Smooth muscle cell (in vitro differentiated cells): Measurements from ENCODE around the gene MYBL2. TPM values are rescaled to one million over a fixed set of nuclear protein-coding genes. Genes with fewer than 3 reads are reported as not detected.

Experiments used
- DNase-seq: peaks from one replicate; lab custom pipeline; 2025; ENCODE audit not compliant: unreplicated experiment; lab: John Stamatoyannopoulos, UW
- H2AFZ ChIP-seq: fragments of 200-600 bp; sonication (generic); 2 replicates; pipeline ENCODE4 v1.6.0; 2016; ENCODE audit warnings: antibody characterized with exemption, low read depth, mild to moderate bottlenecking
- H3F3A ChIP-seq: fragments of 200-600 bp; sonication (generic); 2 replicates; pipeline ENCODE4 v1.6.0; 2017; ENCODE audit warnings: antibody characterized with exemption, low read depth
- H3K27ac ChIP-seq: fragments of 200-600 bp; sonication (generic); 2 replicates; pipeline ENCODE4 v1.5.1; 2016; ENCODE audit warnings: low read depth, mild to moderate bottlenecking
- H3K27me3 ChIP-seq: fragments of 200-600 bp; sonication (generic); 2 replicates; pipeline ENCODE4 v1.6.1; 2016; ENCODE audit warnings: low read depth, mild to moderate bottlenecking
- H3K36me3 ChIP-seq: fragments of 200-600 bp; sonication (generic); 2 replicates; pipeline ENCODE4 v1.5.1; 2016; ENCODE audit warnings: low read depth
- H3K4me1 ChIP-seq: fragments of 200-600 bp; sonication (generic); 2 replicates; pipeline ENCODE4 v1.5.1; 2016; ENCODE audit warnings: low read depth
- H3K4me2 ChIP-seq: fragments of 200-600 bp; sonication (generic); 2 replicates; pipeline ENCODE4 v1.6.0; 2016; ENCODE audit warnings: mild to moderate bottlenecking
- H3K4me3 ChIP-seq: fragments of 200-600 bp; sonication (generic); 2 replicates; pipeline ENCODE4 v1.5.1; 2016; ENCODE audit warnings: mild to moderate bottlenecking
- H3K79me2 ChIP-seq: fragments of 200-600 bp; sonication (generic); 2 replicates; pipeline ENCODE4 v1.6.0; 2016; ENCODE audit warnings: low read depth, mild to moderate bottlenecking
- H3K9ac ChIP-seq: fragments of 200-600 bp; sonication (generic); 2 replicates; pipeline ENCODE4 v1.6.0; 2016; ENCODE audit warnings: low read depth
- H3K9me3 ChIP-seq: fragments of 200-600 bp; sonication (generic); replicated peaks from 2 replicates; pipeline ENCODE4 v1.5.1; 2016; ENCODE audit warnings: low read depth
- H4K20me1 ChIP-seq: fragments of 200-600 bp; sonication (generic); 2 replicates; pipeline ENCODE4 v1.6.0; 2016; ENCODE audit warnings: low read depth
- CTCF ChIP-seq: fragments of 200-600 bp; sonication (generic); IDR thresholded peaks from 2 replicates; pipeline ENCODE4 v1.5.1; 2017; ENCODE audit warnings: borderline replicate concordance, mild to moderate bottlenecking, antibody characterized with exemption; ENCODE audit not compliant: insufficient read depth, poor library complexity, severe bottlenecking
- WGBS: methylation state at CpG from one replicate; pipeline ENCODE4 v1.1.7; 2016; ENCODE audit warnings: low lambda C conversion rate; 5-methylcytosine and 5-hydroxymethylcytosine counted together
- polyA plus RNA-seq: library from polyadenylated mRNA; unstranded; fragments of >200 nt; fragmentation: Nextera tagmentation; extraction: Ambion mirVana; gene quantifications from 2 replicates; pipeline ENCODE4 v1.2.1, GENCODE V29; 2016
- total RNA-seq: library from RNA; depleted of rRNA; stranded (reverse); fragments of >200 nt; gene quantifications from 2 replicates; pipeline ENCODE4 v1.2.3, GENCODE V29; 2014

MYBL2 gene
- total and polyA plus RNA-seq, 2 experiments from 2014 or later = 8.6 to 26.2 TPM

DNA sequence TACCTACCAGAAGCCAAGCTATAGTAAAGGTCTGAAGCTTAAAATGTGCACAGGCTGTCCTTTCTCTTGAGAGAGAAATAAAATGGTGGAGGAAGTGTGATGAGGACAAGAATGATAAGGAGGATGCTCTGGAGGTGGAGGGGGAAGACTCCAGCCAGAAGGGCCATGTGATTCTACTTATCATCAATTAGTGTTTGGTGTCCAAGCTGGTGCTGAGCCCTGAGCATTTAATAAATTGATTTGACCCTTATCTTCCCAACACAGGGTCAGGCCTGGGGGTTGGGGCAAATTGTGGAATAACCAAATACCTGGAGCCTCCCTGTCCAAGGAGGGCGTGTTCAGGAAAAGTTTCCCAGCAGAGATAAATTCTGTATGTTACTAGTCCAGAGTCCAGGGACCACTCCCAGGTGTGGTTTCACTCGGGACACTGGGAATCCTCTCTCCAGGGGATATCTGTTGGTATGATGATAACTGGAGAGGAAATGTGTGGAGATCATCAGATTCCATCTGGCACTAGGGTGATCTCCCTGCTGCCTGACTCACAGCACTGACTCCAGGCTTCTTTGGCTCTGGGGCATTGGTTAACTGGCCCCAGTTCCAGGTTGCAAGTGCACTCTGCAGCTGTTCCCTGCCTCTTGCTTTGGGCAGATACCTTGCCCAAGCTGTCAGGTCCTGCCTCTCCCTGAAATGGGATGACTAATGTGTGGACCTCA, 3.8 kb upstream of the MYBL2 start:
- no peaks in the 10 kb centered on the region for H3K9me3 ChIP-seq
- no peak overlapping the region for H3K4me3 ChIP-seq
- no peak overlapping the region for H2AFZ ChIP-seq
- H3K4me2 ChIP-seq = no peak overlapping the region
- no peak for TF ChIP-seq CTCF
- no peaks in the 10 kb centered on the region for H3K27me3 ChIP-seq
- H3K9ac ChIP-seq = no peak overlapping the region
- no peaks in the 10 kb centered on the region for H4K20me1 ChIP-seq
- H3K27ac ChIP-seq = no peak overlapping the region
- no peak for DNase-seq
- H3K4me1 ChIP-seq = no peaks in the 10 kb centered on the region
- H3K79me2 ChIP-seq = no peaks in the 10 kb centered on the region
- H3K36me3 ChIP-seq = no peaks in the 10 kb centered on the region
- no peaks in the 10 kb centered on the region for H3F3A ChIP-seq
- 57% methylated on average over 2 of the region's 2 CpGs for WGBS

GRCh38 chr20:43665466-43666176, 1.3 kb upstream of the MYBL2 start:
- DNase-seq = no peak

GRCh38 chr20:43667341-43668132, 623 bp downstream of the MYBL2 start:
- H2AFZ ChIP-seq = peak overlapping the region; percentile 54
- no peaks in the 10 kb centered on the region for H3K27me3 ChIP-seq
- no peaks in the 10 kb centered on the region for H3K36me3 ChIP-seq
- 6% methylated on average over 27 of the region's 34 CpGs for WGBS
- H3K4me2 ChIP-seq = peak overlapping the region; percentile 86
- no peaks in the 10 kb centered on the region for H3K79me2 ChIP-seq
- DNase-seq = no peak
- TF ChIP-seq CTCF = no peak
- no peaks in the 10 kb centered on the region for H3F3A ChIP-seq
- H3K9me3 ChIP-seq = no peaks in the 10 kb centered on the region
- H3K4me1 ChIP-seq = no peaks in the 10 kb centered on the region
- H3K9ac ChIP-seq = no peak overlapping the region
- no peaks in the 10 kb centered on the region for H4K20me1 ChIP-seq
- H3K4me3 ChIP-seq = peak overlapping the region; percentile 44
- no peak overlapping the region for H3K27ac ChIP-seq

More at GRCh38 chr20:43665466-43666176, 1.3 kb upstream of the MYBL2 start:
- no peaks in the 10 kb centered on the region for H3K79me2 ChIP-seq
- no peak overlapping the region for H3K9ac ChIP-seq
- no peaks in the 10 kb centered on the region for H4K20me1 ChIP-seq
- TF ChIP-seq CTCF = no peak
- no peak overlapping the region for H2AFZ ChIP-seq
- no peak overlapping the region for H3K4me2 ChIP-seq
- WGBS = 41% methylated on average over 6 of the region's 6 CpGs
- no peaks in the 10 kb centered on the region for H3F3A ChIP-seq
- H3K27me3 ChIP-seq = no peaks in the 10 kb centered on the region
- H3K27ac ChIP-seq = no peak overlapping the region
- no peaks in the 10 kb centered on the region for H3K36me3 ChIP-seq
- H3K9me3 ChIP-seq = no peaks in the 10 kb centered on the region
- H3K4me3 ChIP-seq = no peak overlapping the region
- H3K4me1 ChIP-seq = no peaks in the 10 kb centered on the region
